Measurements from ENCODE around the gene TP53I13. TPM values are rescaled to one million over a fixed set of nuclear protein-coding genes. Genes with fewer than 3 reads are reported as not detected.
A peak's percentile ranks its signal among the peaks of the same experiment; 100 is the strongest.

Gene TP53I13
- total RNA-seq, 1 donor: 57.2 TPM

- Histone ChIP-seq H3K9me3 (ENCODE audit: low read depth, low read length) (no peaks in the 10 kb centered on the region), H3K27me3 (ENCODE audit: insufficient read depth, low read length) (no peaks in the 10 kb centered on the region), H2AFZ (ENCODE audit: low read length) (no peak overlapping the region), H3K36me3 (ENCODE audit: insufficient read depth, low read length) (peaks cover 41% of the 10 kb centered on the region), H4K20me1 (ENCODE audit: insufficient read depth, low read length) (peaks cover 32% of the 10 kb centered on the region), H3K79me2 (ENCODE audit: insufficient read depth, low read length) (peaks cover 29% of the 10 kb centered on the region), H3K4me2 (ENCODE audit: insufficient read depth, low read length) (no peak overlapping the region), H3K4me1 (ENCODE audit: insufficient read depth, low read length) (peaks cover 10% of the 10 kb centered on the region), H3K4me3 (ENCODE audit: insufficient read depth, low read length) (no peak overlapping the region), H3K27ac (ENCODE audit: low read depth, low read length) (no peak overlapping the region)
- peak; percentile 77 for DNase-seq (ENCODE audit: insufficient read length, low spot score, missing footprints)
- TF ChIP-seq CTCF (IDR thresholded peaks at IDR 0.05; ENCODE audit: extremely low read depth, low read depth, low read length): no peak
These were observed 10.4 kb downstream of the TP53I13 start for GRCh38 chr17:29578626-29579485.

- Histone ChIP-seq H3K4me3 (ENCODE audit: insufficient read depth, low read length) (no peak overlapping the region), H3K79me2 (ENCODE audit: insufficient read depth, low read length) (peaks cover 41% of the 10 kb centered on the region), H3K36me3 (ENCODE audit: insufficient read depth, low read length) (peaks cover 32% of the 10 kb centered on the region), H3K4me2 (ENCODE audit: insufficient read depth, low read length) (no peak overlapping the region), H3K9me3 (ENCODE audit: low read depth, low read length) (no peaks in the 10 kb centered on the region), H3K27me3 (ENCODE audit: insufficient read depth, low read length) (no peaks in the 10 kb centered on the region), H2AFZ (ENCODE audit: low read length) (no peak overlapping the region), H3K4me1 (ENCODE audit: insufficient read depth, low read length) (peaks cover 10% of the 10 kb centered on the region), H4K20me1 (ENCODE audit: insufficient read depth, low read length) (peaks cover 43% of the 10 kb centered on the region), H3K27ac (ENCODE audit: low read depth, low read length) (peak overlapping the region; percentile 56)
- peak; percentile 99 for DNase-seq (ENCODE audit: insufficient read length, low spot score, missing footprints)
- TF ChIP-seq CTCF (IDR thresholded peaks at IDR 0.05; ENCODE audit: extremely low read depth, low read depth, low read length): peak; percentile 91
These were observed 11.6 kb downstream of the TP53I13 start for GRCh38 chr17:29579866-29580771.

GRCh38 chr17:29581583-29582253 lies 13.2 kb downstream of the TP53I13 start:
- H4K20me1 ChIP-seq (ENCODE audit: insufficient read depth, low read length): peaks cover 58% of the 10 kb centered on the region
- no peak overlapping the region for H3K4me2 ChIP-seq (ENCODE audit: insufficient read depth, low read length)
- H3K4me1 ChIP-seq (ENCODE audit: insufficient read depth, low read length): peaks cover 10% of the 10 kb centered on the region
- H2AFZ ChIP-seq (ENCODE audit: low read length): no peak overlapping the region
- H3K27ac ChIP-seq (ENCODE audit: low read depth, low read length): no peak overlapping the region
- no peak for TF ChIP-seq CTCF (IDR thresholded peaks at IDR 0.05; ENCODE audit: extremely low read depth, low read depth, low read length)
- H3K4me3 ChIP-seq (ENCODE audit: insufficient read depth, low read length): no peak overlapping the region
- H3K27me3 ChIP-seq (ENCODE audit: insufficient read depth, low read length): no peaks in the 10 kb centered on the region
- DNase-seq (ENCODE audit: insufficient read length, low spot score, missing footprints): peak; percentile 56
- peaks cover 57% of the 10 kb centered on the region for H3K79me2 ChIP-seq (ENCODE audit: insufficient read depth, low read length)
- H3K9me3 ChIP-seq (ENCODE audit: low read depth, low read length): no peaks in the 10 kb centered on the region
- H3K36me3 ChIP-seq (ENCODE audit: insufficient read depth, low read length): peaks cover 17% of the 10 kb centered on the region
